Fibroblast of the aortic adventitia (primary cell): ENCODE measurements around the gene COL15A1. TPM values are rescaled to one million over a fixed set of nuclear protein-coding genes. Genes with fewer than 3 reads are reported as not detected.

Experiments
- DNase-seq: peaks from one replicate; pipeline ENCODE4 v3.0.0-alpha.2; 2010; ENCODE audit warnings: low read depth
- H3K4me3 ChIP-seq: 2 replicates; pipeline ENCODE4 v1.5.1; 2011; ENCODE audit warnings: low read depth, mild to moderate bottlenecking, control low read depth, low read length, moderate library complexity
- CTCF ChIP-seq: IDR thresholded peaks from 2 replicates; pipeline ENCODE4 v1.5.1; 2011; ENCODE audit warnings: mild to moderate bottlenecking, low read length, control low read depth, inconsistent platforms; ENCODE audit not compliant: insufficient read depth
- total RNA-seq: library from RNA; depleted of rRNA; stranded (reverse); fragments of >200 nt; gene quantifications from 2 replicates; pipeline ENCODE4 v1.2.3, GENCODE V29; 2012; ENCODE audit warnings: low replicate concordance

COL15A1 gene
- total RNA-seq, 1 donor: 25.3 TPM

- DNase-seq: peak; percentile 30
- H3K4me3 ChIP-seq: no peak overlapping the region
- no peak for TF ChIP-seq CTCF
Observed at GRCh38 chr9:98994172-98995058, 50.7 kb downstream of the COL15A1 start.

- peak; percentile 75 for DNase-seq
- H3K4me3 ChIP-seq: no peak overlapping the region
- no peak for TF ChIP-seq CTCF
Observed at GRCh38 chr9:98995059-98995671, 51.5 kb downstream of the COL15A1 start.

- TF ChIP-seq CTCF: no peak
- H3K4me3 ChIP-seq: no peak overlapping the region
- DNase-seq: no peak
Observed at GRCh38 chr9:98995971-98996504, 52.3 kb downstream of the COL15A1 start.

GRCh38 chr9:98997604-98998003, 53.9 kb downstream of the COL15A1 start:
- no peak for TF ChIP-seq CTCF
- no peak overlapping the region for H3K4me3 ChIP-seq
- peak; percentile 30 for DNase-seq

GRCh38 chr9:98998441-98999151, 54.9 kb downstream of the COL15A1 start:
- peak overlapping the region; percentile 25 for H3K4me3 ChIP-seq
- DNase-seq: peak; percentile 90
- peak; percentile 95 for TF ChIP-seq CTCF

- no peak for DNase-seq
- no peak for TF ChIP-seq CTCF
- no peak overlapping the region for H3K4me3 ChIP-seq
Observed at GRCh38 chr9:98999152-98999525, 55.4 kb downstream of the COL15A1 start.
